Right lung (tissue), 5 donors: Measurements from ENCODE around the gene RASD2. TPM values are rescaled to one million over a fixed set of nuclear protein-coding genes. Genes with fewer than 3 reads are reported as not detected.

Source experiments
- DNase-seq, 2 donors: peaks; one replicate each; pipeline ENCODE4 v3.0.0-alpha.2; 2013
- polyA plus RNA-seq, 5 donors: library from polyadenylated mRNA; unstranded; fragments of 120-200 nt; gene quantifications; one replicate each; pipeline versions ENCODE4 v1.2.1 to v1.2.3, GENCODE V29; 2013; ENCODE audit warnings: inconsistent platforms in 1 of 5, low replicate concordance in 1 of 5; ENCODE audit not compliant: insufficient read length in 5 of 5, insufficient read depth in 1 of 5

The RASD2 gene
- polyA plus RNA-seq, 5 donors, result 0.09 to 1.1 (median 0.16) TPM

DNA sequence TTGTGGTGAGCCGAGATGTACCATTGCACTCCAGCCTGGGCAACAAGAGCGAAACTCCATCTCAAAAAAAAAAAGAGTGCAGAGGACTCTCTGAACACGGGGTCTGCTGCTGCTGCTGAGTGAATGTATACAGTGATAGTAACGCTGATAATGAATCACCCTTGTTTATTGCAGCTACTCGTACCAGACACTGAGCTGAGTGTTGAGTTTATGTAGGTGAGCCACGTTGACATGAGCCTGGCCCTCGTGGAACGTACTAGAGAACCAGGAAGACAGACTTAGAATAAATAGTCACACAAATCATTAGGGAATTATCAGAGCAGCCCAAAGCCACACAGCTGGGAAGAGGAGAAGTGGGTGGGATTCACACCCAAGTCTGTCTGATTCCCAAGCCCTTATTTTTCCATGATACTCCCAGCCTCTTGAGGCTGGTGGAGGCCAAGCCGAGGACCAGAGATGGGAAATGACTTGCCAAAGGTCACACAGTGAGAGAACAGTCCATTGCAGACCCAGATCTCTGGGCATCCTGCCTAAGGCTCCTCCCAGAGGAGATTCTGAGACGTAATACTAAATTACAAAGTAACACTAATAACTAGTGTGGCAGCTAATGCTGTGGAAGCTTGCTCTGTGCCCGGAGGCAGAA, 41.7 kb downstream of the RASD2 start:
- DNase-seq, result no peak

DNA sequence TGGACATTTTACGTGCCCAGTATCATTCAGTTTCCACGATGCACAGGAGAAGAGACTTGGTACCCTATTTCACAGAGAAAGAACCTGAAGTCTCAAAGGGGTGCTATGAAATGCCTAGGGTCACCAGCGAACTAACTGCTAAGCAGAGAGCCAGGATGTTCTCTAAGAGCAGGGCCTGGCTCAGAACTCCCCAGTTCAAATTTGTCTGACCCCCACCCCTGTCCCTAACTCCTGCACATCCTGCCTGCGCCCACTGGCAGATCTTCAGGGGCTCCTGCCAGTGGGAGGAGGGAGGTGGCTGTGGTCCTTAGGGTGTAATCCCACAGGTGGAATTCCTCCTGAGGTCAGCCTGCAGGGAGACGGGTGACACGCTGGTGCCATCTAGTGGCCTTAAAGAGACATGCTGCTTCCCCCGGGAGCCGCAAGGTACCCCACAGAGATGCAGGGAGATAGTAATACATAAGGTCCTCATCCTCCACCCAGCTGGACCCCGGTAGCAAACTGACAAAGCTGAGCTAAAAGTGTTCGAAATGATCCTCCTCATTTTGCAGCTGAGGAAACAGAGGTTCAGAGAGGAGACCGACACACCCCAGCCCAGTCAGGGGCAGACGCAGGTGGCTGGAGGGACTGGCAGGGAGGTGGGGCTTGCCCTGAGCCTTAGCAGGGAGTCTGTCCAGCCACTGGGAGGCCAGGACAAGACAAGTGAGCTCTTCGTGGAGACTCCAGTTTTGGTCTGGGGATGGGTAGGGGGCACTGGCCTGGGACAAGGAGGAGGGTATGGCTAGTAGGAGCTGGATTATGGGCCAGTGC, 42.4 kb downstream of the RASD2 start:
- peak; percentile 47 to 65 for DNase-seq

DNA sequence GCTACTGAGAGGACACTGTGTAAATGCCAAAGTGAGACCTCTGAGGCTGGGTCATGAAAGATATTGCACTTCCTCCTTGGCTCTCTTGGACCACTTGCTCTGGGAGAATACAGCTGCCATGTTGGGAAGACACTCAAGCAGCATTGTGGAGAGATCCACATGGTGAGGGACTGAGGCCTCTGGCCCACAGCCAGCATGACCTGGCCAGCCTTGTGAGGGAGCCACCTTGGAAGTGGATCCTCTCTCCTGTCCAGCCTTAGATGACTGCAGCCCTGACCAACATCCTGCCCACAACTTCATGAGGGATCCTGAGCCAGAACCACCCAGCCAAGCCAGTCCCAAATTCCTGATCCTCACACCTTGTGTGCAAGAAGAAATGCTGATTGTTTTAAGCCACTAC, 46.1 kb downstream of the RASD2 start:
- DNase-seq, result no peak

DNA sequence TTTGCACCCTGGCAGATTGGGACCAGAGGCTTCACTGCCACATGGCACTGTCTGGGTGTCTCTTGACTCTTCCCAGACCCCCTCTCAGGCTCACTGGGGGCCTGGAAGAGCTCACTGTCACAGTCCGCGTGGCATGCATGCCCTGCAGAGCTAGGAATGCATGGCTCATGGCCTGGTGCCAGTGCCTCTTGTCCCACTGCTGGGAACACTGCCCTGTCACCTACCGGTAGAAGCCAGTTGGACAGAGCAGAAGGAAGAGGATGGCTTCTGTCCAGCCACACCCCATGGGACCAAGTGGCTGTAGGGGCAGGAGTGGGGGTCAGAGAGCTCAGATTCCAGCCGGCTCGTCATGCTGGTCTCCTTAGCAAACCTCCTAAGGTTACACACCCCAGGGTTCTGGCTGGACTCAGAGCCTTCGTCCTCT, 46.8 kb downstream of the RASD2 start:
- DNase-seq, result no peak

DNA sequence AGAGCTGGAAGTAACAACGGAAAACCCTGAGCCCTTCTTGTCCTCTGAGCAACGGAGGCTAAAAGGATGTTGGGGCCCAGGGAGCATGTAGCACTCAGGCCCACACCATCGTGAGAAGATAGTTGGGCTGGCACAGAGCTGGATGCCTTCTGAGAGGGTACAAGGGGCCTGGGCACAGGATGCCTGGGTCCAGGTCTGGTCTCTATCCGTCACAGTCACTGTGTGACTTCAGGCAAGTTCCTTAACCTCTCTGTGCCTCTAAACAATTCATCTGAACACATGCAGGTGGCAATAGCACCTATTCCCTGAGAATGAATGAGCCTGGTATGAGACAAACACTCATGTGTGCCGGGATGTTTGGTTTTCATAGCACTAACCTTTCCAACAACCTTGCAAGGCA, 47.3 kb downstream of the RASD2 start:
- no peak for DNase-seq

DNA sequence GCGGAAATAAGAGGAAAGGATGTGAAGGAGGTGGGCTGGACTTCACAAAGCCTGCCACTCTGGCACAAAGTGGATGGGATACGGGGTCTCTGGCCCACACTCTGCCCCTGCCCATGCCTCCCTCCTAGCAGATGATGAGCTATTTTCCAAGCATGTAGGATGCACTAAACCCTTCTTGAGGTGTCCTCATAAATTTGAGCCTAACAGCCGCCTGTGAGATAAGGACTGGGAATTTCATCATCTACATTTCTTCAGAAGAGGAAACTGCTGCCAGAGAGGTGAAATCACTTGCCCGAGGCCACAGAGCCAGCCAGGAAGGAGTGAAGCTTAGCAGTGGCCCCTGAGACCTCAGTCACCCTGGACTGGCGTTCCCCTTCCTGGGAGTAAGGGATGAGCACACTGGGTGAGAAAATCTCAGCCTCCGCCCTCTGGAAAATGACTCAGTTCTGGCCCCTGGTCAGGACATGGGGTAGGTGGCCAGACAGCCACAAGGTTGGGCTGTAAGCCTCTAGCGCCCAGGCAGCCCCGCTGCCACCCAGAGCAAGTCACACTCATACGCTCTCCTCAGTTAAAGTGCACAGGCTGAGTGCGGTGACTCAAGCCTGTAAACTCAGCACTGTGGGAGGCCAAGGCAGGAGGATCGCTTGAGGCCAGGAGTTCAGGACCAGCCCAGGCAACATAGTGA, 48.6 kb downstream of the RASD2 start:
- DNase-seq, result no peak

DNA sequence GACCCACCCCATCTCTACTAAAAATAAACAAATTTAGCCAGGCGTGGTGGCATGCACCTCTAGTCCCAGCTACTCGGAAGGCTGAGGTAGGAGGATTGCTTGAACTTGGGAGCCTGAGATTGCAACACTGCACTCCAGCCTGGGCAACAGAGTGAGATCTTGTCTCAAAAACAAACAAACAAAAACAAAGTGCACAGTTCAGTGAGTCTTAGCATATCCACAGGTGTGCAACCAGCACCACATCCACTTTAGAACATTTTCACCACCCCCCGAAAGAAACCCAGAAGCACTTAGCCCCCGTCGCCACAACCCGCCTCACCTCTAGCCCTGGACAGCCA, 49.1 kb downstream of the RASD2 start:
- DNase-seq, result no peak

DNA sequence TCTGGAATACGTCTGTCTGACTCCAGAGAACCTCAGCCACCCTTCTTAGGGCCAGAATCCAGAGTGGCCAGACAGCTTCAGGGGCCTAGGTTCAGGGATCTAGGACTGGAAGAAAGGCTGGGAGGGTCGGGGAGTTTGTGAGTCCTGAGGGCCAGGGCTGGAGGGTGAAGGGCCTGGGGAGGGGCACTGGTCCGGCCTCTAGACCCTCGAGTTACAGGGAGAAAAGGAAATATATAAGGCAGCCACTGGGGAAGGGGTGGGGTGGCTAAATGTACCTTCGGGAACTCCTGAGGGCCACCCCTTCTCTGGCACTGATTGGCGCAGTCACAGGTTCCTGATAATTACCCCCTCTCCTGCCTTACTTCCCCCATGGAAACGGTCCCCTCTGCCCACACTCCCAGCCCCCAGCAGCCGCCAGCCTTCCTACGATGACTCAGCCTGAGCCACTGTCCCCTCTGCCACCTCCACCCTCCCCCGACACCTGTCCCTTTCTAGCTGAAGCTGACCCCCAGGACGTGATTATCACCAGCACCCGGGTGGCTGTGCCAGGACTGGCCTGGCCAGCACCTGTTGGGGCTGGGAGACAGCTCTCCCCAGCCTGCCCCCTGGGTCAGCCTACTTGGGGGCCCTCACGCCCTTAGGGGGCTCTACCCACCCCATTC, 50.1 kb downstream of the RASD2 start:
- no peak for DNase-seq

DNA sequence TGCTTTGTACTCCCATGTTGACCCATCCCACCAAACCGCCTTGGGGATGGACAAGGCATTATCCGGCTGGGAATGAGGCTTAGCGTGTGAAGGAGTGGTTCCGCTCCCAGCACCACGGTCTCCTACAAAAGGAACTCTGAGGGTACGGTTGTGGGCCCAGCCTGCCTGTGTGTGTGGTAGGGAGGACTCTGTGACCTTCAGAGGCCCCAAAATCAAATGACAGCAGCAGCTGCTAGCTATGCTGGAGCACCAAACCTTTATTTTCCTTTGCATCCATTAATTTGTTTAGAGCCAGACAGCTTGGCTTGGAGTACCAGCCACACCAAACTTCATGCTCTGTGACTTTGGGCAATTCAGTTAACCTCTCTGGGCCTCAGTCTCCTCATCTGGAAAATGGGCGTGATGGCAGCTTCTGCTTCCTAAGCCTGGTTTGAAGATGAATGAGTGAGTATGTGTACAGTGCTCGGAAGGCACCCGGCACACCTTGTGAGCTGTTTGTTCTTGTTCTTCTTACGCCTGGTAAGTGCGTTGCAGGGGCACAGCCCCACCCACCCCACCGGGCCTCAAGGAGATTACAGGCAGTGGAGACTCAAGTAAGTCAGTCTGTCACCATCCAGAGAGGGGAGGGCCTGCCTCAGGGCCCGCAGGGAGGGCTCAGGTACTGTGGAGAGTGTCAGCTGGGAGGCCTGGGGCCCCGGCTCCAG, 51.2 kb downstream of the RASD2 start:
- DNase-seq, result no peak

DNA sequence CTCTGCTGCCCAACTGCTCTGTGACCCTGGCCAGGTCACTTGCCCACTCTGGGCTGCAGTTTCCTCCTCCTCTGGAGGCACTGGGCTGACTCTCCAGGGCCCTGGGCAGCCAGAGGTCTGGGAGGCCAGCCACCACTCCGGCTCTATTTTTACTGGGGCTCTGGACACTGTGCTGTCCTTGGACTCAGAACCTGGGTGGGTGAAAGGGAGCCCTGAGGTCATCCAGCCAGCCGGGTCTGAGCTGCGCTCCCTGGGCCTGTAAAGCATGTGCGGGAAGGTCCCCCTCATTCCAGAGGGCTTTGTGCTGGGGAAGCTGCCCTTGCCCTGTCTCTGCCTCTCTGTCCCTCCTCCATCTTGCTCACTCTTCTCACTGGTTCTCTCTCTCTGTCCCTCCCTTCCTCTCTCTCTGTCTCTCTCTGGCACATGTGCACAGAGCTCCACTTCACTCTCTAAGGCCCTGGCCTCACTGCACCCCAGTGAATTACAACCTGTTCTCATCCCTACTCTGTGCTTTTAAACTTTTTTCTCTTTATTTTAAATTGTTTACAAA, 51.9 kb downstream of the RASD2 start:
- no peak for DNase-seq

DNA sequence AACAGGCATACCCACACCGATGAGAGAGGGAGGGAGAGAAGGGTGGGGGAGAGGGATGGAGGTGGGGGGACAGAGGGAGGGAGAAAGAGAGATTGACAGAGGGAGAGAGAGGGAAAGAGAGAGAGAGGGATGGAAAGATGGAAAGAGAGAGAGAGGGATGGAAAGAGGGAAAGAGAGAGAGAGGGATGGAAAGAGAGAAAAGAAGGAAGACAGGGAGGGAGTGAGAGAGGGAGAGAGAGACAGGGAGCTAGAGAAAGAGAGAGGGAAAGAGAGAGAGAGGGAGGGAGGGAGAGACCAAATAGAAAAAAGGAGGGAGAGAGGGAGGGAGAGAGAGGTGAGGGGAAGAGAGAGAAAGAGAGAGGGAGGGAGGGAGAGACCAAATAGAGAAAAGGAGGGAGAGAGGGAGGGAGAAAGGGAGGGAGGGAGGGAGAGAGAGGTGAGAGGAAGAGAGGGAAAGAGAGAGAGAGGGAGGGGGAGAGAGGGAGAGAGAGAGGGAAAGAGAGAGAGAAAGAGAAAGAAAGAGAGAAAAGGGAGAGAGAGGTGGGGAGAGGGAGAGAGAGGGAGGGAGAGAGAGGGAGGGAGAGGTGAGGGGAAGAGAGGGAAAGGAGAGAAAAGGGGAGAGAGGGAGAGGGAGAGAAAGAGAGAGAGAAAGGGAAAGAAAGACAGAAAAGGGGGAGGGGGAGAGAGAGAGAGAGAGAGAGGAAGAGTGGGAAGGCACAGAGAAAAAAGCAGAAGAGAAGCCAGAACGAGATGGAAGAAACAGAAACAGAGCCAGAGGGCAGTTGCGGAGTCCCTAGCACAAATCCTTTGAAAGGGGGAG, 52.6 kb downstream of the RASD2 start:
- no peak for DNase-seq

DNA sequence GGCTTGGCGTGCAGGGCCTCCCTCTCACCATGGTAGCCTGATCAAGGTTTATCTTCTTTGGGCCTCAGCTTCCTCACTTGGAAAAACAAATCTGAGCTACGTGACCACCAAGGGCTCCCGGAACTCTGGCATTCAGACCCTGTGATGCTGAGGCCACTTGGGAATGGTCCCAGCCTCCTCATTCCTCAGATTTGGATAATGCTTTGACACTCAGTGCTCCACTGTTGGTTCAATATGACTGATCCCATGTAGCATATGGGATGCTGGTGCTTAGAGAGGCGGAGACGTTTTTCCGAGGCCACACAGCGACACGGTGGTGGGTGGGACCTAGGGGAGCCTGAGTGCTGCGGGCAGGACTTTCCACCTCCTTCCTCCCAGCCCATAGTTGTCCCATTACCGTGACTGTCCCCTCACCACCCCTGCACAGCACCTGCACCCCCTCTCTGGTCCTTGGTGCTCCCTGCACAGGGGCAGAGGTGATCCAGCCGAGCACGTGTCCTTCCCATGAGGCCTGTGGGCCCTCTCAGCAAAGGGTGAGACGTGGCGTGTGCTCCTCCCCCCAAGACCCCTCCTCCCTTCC, 53.4 kb downstream of the RASD2 start:
- peak in 1 of 2 donors; percentile 17 for DNase-seq

DNA sequence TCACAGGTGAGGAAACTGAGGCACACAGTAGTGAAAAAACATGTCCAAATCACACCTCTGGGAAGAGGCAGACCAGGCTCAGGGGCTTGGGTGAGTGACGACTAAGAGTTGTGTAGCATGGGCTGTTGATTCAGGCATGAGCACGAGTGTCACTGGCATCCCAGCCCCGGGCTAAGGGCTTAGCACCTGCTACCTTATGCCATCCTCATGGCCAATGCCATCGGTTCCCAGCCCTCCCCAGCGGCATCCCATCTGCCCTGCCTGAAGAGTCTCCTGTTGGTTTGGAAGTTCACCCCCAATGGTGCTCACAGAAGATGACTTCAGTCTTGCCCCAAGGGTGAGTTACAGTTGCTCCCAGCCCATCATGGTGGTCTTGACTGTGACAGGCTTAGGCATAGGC, 54.1 kb downstream of the RASD2 start:
- no peak for DNase-seq

DNA sequence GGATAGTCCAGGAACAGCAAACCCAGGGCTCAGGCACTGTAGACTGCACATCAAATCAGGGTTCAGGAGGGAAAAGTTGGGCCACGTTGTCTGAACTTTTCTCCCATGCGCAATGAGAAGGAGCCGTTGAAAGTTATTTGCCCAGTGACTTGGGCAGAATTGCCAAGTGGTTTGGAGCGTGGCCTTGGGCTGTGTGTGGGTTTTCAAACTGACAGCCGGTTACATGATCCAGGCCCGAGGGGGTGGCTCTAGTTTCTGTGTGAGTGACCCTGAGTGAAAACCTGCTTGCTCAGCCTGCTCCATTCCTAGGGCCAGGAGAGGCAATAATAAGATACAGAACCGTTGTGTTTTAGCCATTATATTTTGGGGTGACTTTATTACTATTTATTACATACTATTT, 56.2 kb downstream of the RASD2 start:
- DNase-seq, result no peak

DNA sequence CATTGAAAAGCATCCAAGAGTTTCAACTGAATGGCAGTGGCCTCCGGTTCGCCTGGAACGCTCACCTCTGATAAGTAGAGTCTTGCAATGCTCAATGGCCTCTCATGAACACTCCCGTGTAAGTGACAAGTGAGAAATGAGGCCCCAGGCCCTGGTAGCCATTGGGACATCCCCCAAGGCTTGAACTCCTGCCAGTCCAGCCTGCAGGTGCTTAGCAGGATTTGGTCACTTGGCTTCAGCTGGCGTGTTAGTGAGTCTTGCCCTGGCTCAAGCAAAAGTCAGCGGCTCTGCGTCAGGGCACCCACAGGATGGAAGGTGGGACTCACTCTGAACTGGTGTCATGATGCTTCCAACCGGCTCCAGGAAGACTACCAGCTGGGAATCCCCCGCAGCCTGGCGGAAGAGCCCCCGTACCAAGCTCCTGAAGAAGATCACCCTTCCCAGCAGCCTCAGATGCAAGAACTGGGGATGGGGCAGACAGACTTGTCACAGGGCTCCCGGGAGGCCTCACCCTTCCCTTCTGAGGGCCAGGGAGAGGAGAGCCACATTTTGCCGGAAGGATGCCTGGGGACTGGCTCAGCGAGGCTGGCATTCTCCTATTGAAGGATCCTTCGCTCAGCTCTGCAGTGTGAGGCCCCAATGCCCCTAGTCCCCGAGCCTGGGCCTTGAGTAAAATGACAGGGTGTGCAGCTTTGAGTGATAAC, 57.2 kb downstream of the RASD2 start:
- DNase-seq, result no peak

DNA sequence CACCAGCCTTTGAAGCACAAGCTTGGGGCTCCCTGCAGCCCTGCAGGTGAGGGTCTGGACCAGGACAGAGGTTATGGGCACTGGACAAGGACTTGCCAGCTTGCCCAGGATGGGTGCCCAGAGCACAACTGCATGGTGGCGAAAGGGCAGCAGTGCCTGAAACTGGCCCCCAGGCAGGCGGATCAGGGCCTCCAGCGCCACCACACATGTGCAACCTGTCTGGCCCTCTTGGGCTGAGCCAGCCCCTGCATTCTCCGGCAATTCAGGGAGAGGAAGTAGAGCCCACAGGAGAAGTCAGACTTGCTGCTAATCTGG, 57.7 kb downstream of the RASD2 start:
- no peak for DNase-seq

DNA sequence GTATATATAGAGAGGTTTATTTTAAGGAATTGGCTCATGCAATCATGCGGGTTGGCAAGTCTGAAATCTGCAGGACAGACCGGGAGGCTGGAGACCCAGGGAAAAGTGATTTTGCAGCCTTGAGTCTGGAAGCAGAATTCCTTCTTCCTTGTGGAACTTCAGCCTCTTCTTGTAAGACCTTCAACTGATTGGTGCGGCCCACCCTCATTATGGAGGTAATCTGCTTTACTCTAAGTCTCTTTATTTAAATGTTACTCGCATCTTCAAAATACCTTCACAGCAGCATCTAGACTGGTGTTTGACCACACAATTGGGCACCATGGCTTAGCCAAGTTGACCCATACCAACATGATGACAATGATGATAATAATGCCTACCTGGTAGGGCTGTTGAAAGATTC, 58.7 kb downstream of the RASD2 start:
- DNase-seq, result no peak

DNA sequence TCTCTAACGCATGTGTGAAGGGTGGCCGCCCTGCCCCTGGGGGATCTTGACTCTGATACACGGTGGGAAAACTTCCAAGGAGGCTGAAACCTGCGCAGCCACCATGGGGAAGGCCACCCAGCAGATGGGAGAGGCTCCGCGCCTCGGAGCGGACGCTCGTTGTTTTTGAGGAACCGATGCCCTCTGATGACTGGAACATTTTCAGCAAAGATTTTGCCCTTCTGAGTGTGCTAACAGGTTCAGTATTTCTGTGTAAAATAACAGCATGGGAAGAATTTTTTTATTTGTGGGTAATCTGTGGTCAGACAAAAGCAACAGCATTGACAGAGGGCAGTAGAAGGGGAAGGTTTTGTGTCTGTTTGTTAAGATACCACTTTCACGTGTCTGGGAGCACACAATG, 59.8 kb downstream of the RASD2 start:
- no peak for DNase-seq

DNA sequence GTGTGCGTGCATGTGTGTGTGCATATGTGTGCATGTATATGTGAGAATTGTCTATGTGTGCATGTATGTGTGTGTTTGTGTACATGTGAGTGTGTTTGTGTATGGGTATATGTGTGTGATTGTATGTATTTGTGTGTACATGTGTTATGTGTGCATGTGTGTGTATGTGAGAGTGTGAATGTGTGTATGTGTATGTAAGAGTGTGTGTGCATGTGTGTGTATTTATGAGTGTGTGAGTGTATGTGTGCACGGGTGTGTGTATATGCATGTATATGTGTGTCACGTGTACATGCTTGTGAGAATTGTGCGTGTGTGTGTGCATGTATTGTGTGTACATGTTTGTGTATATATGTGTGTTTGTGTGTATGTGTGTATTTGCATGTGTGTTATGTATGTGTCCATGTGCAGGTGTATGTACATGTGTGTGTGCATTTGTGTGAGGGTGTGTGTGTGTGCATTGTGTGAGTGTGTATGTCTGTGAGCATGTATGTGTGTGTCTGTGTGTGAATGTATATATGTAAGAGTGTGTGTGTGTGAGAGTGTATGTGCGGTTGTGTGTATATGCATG, 60.5 kb downstream of the RASD2 start:
- DNase-seq, result no peak
